Renal pelvis (tissue), 4 donors: Measurements from ENCODE around the gene DUSP15. TPM values are rescaled to one million over a fixed set of nuclear protein-coding genes. Genes with fewer than 3 reads are reported as not detected.

ENCODE experiments used
- DNase-seq: peaks from one replicate; pipeline ENCODE4 v3.0.0-alpha.2; 2013
- polyA plus RNA-seq, 3 donors: library from polyadenylated mRNA; unstranded; fragments of 120-200 nt; gene quantifications; one replicate each; pipeline ENCODE4 v1.2.1, GENCODE V29; 2013; ENCODE audit not compliant: insufficient read length in 3 of 3

Gene DUSP15
- polyA plus RNA-seq, 3 donors, result 17.9 to 23.0 (median 20.7) TPM

- no peak for DNase-seq
Observed at GRCh38 chr20:31862506-31862905, 7.8 kb downstream of the DUSP15 start.

GRCh38 chr20:31862157-31862470 lies 8.2 kb downstream of the DUSP15 start:
- DNase-seq, result no peak

GRCh38 chr20:31861385-31862156 lies 8.8 kb downstream of the DUSP15 start:
- peak; percentile 77 for DNase-seq

GRCh38 chr20:31861135-31861384 lies 9.3 kb downstream of the DUSP15 start:
- no peak for DNase-seq

- no peak for DNase-seq
Observed at GRCh38 chr20:31860390-31861134, 9.8 kb downstream of the DUSP15 start.

GRCh38 chr20:31859998-31860380 lies 10.3 kb downstream of the DUSP15 start:
- no peak for DNase-seq

- no peak for DNase-seq
Observed at GRCh38 chr20:31859266-31859997, 10.9 kb downstream of the DUSP15 start.

GRCh38 chr20:31858760-31859083 lies 11.6 kb downstream of the DUSP15 start:
- DNase-seq, result no peak

GRCh38 chr20:31857861-31858759 lies 12.2 kb downstream of the DUSP15 start:
- DNase-seq, result no peak

GRCh38 chr20:31856516-31856915 lies 13.8 kb downstream of the DUSP15 start:
- no peak for DNase-seq

GRCh38 chr20:31853481-31853880 lies 16.8 kb downstream of the DUSP15 start:
- DNase-seq, result no peak

GRCh38 chr20:31851240-31851955 lies 18.9 kb downstream of the DUSP15 start:
- no peak for DNase-seq

GRCh38 chr20:31849306-31849930 lies 20.9 kb downstream of the DUSP15 start:
- DNase-seq, result no peak

GRCh38 chr20:31848088-31848999 lies 22.0 kb downstream of the DUSP15 start:
- no peak for DNase-seq

- DNase-seq, result no peak
Observed at GRCh38 chr20:31846793-31847138, 23.6 kb downstream of the DUSP15 start.

GRCh38 chr20:31845300-31845863 lies 24.9 kb downstream of the DUSP15 start, which contains the start of gene FOXS1:
FOXS1 (minus strand) TSS chr20:31845604; CDS start chr20:31845542, 62 bp downstream.
- peak; percentile 78 for DNase-seq

GRCh38 chr20:31844737-31845299 lies 25.5 kb downstream of the DUSP15 start:
- DNase-seq, result no peak

- DNase-seq, result no peak
Observed at GRCh38 chr20:31843881-31844280, 26.4 kb downstream of the DUSP15 start.

- DNase-seq, result no peak
Observed at GRCh38 chr20:31843288-31843687, 27.0 kb downstream of the DUSP15 start.
